NCI-H345 treated with DMSO at 0.1 percent for 48 hours (cell line): ENCODE results near the gene MAP1B.
"Not testable (repeated sequence)": the region's sequence is repeated elsewhere in the genome, so short reads cannot be mapped to it uniquely, and the experiment has no call there.

Source experiments
- DNase-seq: peaks from one replicate; lab custom pipeline; 2025; ENCODE audit not compliant: unreplicated experiment; lab: John Stamatoyannopoulos, UW

MAP1B gene

DNA sequence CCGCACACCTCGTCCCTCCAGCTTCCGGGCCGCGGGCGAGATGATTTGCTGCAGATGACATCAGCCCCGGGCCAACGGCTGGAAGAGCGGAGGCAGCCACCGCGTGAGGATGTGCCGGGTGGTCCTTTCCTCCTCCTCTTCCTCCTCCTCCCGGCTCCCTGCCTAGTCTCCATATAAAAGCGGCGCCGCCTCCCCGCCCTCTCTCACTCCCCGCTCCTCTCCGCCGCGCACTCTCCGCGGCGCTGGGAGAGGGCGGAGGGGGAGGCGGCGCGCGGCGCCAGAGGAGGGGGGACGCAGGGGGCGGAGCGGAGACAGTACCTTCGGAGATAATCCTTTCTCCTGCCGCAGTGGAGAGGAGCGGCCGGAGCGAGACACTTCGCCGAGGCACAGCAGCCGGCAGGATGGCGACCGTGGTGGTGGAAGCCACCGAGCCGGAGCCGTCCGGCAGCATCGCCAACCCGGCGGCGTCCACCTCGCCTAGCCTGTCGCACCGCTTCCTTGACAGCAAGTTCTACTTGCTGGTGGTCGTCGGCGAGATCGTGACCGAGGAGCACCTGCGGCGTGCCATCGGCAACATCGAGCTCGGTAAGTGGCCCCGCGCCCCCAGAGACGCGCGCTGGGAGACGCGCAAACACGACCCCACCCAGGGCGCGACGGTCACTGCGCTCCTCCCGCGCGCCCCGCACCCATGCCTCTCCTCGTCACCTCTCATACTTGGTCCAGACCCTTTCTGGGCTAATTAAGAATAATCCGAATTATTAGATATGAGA, at the start of gene MAP1B:
TSS of gene MAP1B (plus strand) at position 345 of the 770 bp plus-strand sequence. CDS start at position 402, 57 bp downstream.
- DNase-seq: peak; percentile 73

DNA sequence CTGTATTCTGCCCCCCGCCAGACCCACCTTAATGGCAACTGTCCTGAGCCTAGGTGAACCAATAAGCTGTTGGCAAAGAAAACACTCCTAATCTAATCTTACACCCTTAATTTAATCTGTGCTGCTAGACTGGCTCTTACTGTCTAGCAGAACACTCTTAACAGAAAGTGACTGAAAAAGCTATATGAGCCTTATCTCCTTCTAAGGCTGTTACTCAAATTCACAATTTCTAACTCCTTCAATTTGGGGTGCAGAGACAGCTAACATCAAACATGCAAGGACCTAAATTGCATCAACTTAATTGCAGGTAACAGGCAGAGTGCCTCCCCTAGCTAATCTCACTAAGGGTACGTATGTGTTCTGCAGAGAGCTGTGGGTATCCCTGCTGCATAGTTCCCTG, 49.5 kb upstream of the MAP1B start:
- DNase-seq: no peak

DNA sequence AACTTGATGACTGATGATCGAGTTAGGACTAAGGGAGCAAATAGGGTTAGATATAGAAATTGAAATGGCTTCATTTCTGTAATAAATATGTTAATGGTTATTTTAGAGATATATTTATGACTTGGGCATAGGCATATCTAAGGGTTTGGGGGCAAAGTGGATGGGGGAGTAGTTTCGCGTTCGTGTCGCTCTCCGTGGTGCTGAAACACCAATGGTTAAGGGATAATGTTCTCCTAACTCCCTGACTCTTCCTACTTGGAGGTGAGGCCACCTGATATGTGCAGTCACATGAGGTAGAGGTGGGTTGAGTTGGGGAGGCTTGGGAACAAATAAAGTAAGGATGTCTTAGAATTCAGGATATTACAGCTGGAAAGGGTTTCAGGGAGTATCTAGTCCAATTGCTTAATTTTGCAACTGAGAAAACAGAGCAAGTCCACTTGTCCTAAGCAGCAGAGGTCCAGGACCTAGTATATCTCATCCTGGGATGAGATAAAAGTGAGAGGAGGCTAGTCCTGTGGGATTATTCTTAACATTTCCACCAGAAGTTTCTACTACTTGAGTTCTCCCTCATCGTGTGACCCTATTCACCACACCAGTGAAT, 44.0 kb upstream of the MAP1B start:
- DNase-seq: no peak

DNA sequence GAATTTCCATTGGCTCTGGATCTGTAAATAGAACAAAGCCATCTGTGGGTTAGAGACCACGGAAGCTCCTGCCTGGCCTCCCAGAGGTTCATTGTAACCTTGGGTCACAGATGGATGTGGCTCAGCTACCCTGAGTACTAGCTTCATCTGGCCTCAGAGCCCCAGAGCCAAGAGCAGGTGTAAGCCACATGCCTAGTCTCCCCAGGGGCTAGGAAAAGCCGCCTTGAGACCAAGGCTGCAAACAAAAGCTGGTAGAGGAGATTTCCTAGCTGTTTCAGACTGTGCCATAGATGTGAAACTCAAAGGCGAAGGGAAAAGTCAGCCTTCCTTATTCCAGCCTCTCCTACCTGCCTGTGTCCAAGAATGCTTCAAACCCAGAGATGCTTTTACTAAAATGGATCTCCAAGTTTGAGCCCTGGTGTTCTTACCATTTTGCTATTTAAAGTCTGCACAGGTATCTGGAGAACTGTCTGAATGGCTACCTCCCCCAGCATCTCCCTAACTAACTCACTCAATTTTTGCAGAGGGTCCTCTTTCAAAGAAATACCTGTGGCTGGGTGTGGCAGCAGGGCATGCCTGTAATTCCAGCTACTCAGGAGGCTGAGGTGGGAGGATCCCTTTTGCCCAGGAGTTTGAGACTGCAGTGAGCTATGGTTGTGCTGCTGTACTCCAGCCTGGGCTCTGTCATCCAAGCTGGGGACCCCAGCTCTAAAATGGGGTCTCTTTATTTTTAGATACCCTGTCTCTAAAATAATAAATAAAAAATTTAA, 42.3 kb upstream of the MAP1B start:
- DNase-seq: no peak

DNA sequence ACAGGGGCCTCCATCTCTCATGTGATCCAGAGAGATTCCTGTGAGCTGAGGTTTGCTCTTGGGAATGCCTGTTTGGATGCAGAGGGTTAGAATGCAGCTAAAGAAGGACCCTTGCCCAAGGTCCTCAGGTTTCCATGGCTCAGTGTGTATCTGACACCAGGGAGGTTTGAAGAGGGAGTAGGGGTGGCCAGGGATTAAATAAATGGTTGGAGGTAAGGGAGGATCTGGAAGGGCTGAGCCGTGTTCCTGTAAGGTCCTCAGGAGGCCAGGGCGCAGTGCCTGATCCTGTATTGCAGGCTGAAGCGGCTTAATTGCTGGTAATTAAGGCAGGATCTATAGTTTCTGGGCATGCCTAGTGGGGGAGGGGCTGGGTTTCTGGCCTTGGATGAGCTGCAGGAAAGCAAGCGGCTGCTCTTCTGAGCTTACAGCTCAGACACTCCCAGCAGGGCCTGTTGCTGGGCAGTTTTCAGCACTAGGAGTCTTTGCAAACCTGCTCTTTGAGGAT, 41.5 kb upstream of the MAP1B start:
- peak; percentile 12 for DNase-seq

DNA sequence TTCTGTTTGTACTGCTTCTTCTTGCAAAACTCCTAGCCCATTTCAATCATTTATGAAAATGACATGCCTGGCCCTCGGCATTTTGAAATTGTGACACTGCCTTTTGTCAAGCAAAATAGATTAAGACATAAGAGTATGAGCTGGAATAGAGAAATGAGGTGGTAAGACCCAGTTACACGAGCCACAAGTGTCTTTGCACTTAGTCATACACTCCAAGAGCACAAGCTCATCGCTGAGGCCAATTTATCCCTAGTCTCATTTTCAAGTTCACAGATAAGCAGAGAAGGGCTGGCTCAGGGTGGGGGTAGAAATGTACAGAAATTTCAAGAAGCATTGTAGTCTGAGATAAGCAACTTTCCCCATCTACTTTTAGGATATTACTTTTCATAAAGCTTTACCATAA, 40.6 kb upstream of the MAP1B start:
- DNase-seq: no peak

DNA sequence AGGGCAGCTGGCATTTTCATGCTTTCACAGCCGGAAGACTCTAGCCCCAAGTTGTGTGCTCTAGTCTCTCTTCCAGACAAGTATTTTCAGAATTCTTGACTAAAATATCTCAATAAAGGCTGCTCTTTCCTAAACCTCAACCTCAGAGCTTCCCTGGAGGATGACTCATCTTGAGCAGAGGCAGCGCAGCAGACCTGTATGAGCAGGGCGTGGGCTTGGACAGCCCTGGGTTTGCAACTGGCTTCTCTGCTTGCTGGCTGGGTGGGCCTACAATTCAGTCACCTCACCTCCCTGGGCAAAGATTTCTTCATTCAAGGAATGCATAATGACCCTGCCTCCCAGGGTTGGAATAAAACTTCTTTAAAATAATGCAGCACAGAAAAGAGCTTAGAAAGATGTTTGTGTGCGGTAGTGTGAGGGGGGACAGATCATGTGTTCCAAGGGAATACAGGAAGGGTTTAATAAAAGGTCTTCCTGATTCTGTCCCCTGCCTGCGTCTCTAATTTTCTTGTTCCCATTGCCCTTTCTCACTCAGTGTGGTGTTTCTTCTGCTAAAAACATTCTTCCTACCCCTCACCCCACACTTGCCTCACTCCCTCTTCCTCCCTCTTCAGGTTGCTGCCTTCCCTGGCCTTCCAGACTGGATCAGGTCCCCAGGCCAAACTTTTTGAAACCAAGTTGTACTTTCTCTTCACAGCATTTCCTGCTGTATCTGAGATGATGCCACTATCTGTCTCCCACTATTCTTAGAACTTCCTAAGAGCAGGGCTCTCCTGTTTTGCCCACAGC, 39.4 kb upstream of the MAP1B start:
- DNase-seq: no peak

DNA sequence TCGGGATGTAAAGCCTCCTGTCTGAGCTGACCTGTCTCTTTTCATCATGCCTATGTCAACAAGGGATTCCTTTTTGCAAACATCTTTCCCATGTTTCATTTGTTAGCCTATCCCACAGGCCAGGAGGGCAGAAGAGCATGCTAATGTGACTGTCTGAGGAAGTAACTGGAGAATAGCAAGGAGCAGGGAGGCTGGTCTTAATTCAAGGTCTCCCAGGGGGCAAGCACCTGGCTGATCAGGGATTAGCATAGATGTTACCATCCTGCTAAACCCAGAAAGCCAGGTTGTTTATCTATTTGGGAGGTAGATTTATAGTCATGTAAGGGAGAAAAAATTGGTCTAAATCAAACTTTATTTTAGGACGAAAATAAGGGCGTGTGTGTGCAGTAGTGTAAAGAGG, 36.7 kb upstream of the MAP1B start:
- DNase-seq: no peak

DNA sequence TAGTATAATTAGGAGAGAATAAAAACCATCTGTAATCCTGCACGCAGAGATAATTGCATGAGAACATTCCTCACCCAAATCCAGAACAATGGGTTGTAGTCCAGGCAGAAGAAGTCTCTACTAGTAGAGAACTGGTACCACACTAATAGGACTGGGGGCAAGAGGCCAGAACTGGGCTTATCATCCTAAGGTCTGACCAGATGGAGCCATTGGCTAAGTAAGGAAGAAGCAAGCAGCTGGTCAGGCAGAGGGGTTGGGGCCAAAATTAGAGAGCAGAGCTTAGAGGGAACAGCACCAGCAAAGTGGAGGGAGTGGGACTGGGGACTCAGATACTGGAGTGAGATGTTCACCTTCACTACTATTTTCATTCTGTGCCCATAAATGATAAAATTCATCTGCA, 35.4 kb upstream of the MAP1B start:
- no peak for DNase-seq

DNA sequence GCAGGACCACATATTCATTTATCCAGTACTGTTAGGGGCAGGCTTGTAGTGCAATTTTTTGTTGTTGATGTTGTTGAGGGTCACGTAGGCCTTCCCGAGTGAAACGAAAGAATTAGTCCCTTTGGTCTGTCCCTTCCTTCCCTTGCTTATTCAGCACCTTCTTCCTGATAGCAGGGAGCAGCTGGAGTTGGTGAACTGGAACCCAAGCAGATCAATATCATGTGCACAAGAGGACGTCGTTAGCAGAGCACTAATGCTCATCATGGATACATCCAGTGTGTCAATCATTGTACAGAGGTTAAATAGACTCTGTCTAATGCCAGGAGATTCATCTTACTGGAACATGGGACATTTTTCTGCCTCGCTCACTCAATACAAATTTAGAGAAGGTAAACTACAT, 33.0 kb upstream of the MAP1B start:
- DNase-seq: peak; percentile 31

DNA sequence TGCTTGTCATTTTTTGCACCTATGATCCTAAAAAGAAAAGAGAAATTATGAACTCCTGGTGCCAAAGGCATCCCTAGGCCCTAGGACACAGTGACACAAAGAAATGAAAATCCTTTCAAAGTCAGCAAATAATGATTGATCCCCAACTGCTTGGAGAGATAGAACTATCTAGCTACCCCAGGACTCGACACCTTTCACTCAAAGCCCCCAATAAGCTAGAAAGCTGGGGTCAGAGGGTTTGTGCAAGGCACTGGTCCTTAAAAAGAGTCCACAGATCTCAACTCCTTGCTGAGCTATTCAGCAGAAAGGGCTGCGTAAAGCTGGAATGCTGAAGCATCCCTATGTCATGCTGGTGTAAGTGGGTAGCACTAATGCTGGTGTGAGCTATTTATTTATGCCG, 31.8 kb upstream of the MAP1B start:
- no peak for DNase-seq

DNA sequence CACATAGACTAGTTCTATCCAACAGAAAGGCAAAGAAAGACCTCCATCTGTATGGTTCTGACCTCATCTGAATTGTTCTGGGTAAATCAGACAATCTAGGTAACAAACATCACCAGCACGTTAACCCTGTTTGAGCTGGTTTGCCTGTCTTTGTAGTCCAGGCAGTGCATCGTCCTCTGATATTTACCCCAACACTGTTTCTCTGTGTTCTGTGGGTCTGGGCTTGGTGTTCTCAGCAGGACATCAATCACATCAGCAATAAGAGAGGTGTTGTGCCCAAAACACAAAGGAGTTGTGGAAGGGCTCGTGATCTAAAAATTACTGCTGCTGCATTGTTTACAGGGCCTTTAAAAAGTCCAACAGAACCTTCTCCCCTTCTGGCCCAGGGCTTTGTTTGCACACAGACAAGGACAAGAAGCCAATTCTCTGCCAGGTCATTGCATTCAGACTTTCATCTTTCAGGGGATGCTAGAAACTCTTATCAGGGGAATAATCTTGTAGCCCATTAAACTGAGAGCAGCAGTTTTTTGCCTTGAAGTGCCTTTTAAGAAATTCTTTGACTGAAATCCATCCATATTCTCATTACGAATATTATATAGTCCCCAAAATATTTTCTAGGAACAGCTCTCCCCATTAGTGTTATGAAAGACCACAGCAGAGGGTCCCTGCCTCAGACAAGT, 30.5 kb upstream of the MAP1B start:
- no peak for DNase-seq

DNA sequence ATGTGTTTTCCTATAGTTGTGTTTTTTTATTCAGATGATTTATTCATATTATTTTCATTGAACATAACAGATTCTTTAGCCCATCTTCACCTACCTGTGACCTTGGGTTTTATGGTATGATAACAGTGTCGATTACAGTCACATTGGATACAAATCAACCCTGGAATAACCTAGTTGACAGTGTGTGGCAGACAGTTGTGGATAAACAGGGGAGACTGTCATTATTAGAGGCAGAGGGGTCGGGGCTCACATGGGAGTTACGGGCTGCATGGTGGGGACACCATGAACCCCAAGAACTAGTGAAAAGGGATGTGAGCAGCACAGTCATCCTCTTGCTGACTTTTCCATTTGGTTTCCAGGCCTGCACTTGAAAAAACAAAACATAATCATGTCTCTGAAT, 29.9 kb upstream of the MAP1B start:
- no peak for DNase-seq

DNA sequence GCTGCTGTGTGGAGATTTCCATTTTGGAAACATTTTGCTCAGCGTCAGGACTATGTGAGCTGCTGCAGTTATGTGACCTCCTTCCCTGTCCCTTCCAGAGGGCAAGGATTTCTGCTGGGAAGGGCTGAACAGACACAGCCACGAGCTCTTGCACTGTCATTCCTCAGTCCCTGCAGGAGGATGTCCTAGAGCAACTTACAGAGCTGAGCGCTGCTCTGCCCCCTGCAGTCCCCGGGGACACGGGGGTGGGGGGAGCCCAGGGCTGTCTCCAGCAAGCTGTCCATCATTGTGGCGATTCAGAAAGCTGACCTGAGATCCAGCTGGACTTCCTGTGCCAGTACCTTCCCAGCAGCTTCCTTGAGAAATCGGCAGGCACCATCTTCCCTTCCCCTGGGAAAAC, 28.0 kb upstream of the MAP1B start:
- DNase-seq: no peak

DNA sequence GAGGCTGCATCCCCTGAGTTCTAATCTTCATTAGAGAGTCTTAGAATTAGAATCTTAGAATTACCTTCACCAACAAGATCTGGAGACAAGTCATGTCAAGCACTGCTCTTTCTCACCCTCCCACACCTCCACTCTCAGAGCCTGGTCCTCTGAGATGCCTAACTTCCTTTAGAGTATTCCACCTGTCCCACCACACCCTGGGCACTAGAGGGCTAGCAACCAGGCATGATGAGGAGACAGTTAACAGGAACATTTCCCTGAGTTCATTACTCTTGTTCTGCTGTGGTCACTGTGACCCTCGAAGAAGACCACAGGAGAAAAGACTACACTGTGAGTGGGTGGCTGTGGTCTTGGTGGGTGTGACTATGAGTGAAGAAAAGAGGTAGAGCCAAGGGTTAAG, 25.2 kb upstream of the MAP1B start:
- DNase-seq: no peak

DNA sequence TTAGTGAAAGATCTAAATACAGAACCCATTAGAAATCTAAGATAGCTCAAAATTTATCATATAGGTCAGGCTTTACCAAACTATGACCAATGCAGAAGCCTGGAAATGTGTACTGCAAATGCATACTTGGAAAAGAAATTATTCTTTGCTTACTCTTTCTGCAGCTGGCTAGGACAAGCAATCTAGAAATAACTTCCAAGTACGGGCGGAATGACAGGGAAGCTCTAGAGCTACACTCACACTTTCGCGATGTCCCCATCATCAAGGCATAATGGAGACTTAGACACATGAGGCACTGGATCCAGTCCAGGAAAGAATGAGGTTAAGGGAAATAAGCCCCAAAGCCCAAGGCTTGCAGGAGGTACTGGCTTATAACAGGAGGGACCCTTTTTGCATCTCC, 22.4 kb upstream of the MAP1B start:
- no peak for DNase-seq

DNA sequence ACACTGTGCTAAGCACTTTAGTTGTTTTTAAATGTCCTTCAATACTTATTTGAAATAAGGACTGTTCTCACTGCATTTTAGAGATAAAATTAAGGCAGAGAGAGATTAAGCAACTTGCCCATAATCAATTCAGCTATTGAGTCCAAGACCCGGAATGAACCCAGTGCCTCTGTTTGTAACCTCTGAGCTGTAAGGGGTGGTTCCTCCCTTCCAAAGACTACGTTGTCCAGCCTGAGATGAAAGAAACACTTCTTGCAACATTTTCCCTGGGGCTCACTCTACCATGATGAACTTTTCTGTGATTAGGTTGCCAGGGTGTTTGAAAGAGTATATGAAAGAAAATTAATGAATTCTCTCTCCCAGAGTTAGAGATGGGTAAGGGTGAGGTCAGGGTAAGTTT, 22.0 kb upstream of the MAP1B start:
- DNase-seq: no peak

DNA sequence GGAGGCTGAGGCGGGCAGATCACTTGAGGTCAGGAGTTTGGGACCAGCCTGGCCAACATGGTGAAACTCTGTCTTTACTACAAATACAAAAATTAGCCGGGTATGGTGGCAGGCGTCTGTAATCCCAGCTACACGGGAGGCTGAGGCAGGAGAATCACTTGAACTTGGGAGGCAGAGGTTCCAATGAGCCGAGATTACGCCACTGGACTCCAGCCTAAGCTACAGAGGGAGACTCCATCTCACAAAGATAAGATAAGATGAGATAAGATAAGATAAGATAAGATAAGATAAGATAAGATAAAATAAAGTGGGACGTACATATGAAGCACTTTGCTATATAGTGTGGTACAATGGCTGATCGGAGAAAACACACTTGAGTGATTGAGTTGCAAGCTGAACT, 17.6 kb upstream of the MAP1B start:
- DNase-seq: not testable (repeated sequence)

DNA sequence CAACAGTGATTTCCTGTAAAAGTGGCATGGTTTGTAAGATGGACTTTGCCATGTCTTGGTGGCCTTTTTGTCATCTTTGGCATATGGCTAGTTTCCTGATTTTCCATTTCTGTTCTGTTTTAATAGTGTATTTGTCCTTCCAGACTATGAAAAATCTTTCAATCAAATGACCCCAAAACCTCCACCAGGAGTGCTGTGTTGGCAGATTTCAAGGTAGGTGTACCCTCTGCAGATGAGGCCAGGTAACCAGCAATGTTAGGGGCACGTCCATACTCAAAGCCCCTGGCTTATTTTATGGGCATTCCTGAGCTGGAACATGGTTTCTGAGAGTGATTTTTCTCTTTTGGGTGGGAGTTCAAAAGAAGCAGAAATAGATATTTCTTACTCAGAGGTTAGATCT, 15.2 kb upstream of the MAP1B start:
- DNase-seq: no peak

DNA sequence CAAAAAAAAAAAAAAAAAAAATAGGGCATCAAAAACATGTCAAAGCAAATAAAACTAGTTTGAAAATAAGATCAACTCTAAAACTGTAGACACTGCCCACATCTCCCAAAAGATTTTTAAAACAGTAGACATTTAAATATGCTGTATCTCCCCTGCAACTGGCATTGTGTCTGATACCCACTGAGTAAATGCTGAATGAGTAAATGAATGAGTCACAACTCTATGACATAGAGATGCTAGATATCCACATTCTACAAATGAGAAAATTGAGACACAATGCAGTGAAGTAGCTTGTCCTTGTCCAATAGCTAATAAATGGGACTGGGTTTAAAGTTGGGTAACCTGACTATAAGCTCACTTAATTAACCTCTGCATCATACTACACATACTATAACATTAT, 14.1 kb upstream of the MAP1B start:
- DNase-seq: no peak

DNA sequence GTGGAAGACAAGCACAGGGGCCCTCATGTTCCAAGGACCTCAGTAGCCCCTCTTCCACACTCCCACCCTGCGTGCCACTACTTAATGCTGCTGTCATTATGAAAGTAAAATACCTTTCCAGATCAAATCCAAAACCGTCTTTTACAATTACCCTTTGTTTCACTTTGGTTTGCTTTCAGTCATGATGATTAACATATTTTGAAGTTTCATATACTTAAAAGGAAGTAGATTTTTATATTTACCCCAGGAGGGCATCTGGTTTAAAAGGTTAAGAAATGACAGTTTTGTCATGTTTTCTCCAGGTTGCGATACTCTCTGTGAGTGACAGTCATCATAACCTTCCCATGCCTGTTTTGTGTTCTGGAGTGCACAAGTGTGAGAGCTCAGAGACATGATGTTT, 13.5 kb upstream of the MAP1B start:
- DNase-seq: no peak
